Left ventricle myocardium inferior (tissue), 1 donor: ENCODE data around the gene WDR20. TPM values are rescaled to one million over a fixed set of nuclear protein-coding genes. Genes with fewer than 3 reads are reported as not detected.

Source experiments
- DNase-seq: peaks from one replicate; pipeline ENCODE4 v3.0.0-alpha.2; 2020
- H3K27ac ChIP-seq: fragments of 200-600 bp; replicated peaks from 2 replicates; pipeline ENCODE4 v1.8.0; 2021
- H3K27me3 ChIP-seq: fragments of 200-600 bp; 2 replicates; pipeline ENCODE4 v1.8.0; 2021; ENCODE audit warnings: low read depth
- H3K36me3 ChIP-seq: fragments of 200-600 bp; 2 replicates; pipeline ENCODE4 v1.8.0; 2021
- H3K4me1 ChIP-seq: fragments of 200-600 bp; 2 replicates; pipeline ENCODE4 v1.8.0; 2021
- H3K4me3 ChIP-seq: fragments of 200-600 bp; 2 replicates; pipeline ENCODE4 v1.8.0; 2021; ENCODE audit warnings: mild to moderate bottlenecking, moderate library complexity
- H3K9me3 ChIP-seq: fragments of 200-600 bp; replicated peaks from 2 replicates; pipeline ENCODE4 v1.8.0; 2021
- intact Hi-C: fragments of 100-400 bp; cut with micrococcal nuclease; formaldehyde crosslinking; loops from one replicate; pipeline ENCODE4 v1.11.0; 2022
- total RNA-seq: library from RNA; stranded (reverse); fragmentation: NEBNext Ultra II Directional; extraction: Animal tissue kit (Norgen Biotek cat#: 25700); gene quantifications from one replicate; pipeline ENCODE4 v1.2.1, GENCODE V29; 2021
- TF ChIP-seq, protein P1 (sequence below): fragments of 200-600 bp; IDR thresholded peaks from 2 replicates; pipeline ENCODE4 v1.8.0; 2021; ENCODE audit warnings: antibody characterized with exemption, mild to moderate bottlenecking, borderline replicate concordance
- donor health status: DM: no; HTN: yes; CAD: no; lungs with severe emphysema.

Gene WDR20
- total RNA-seq, 1 donor from 2014 or later, result 20.9 TPM

DNA sequence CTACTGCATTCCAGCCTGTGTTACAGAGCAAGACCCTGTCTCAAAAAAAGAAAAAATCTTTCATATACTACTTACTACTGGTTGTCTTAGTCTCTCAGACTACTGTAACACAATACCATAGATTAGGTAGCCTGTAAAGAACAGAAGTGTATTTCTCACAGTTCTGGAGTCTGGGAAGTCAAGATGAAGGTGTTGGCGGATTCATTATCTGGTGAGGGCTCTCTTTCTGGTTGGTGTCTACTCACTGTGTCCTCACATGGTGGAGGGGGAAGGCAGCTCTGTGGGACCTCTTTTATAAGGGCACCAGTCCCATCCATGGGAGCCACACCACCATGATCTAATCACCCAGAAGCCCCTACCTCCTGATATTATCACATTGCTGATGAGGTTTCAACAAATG, 14.4 kb downstream of the WDR20 start:
- H3K9me3 ChIP-seq, result no peaks in the 10 kb centered on the region
- no peaks in the 10 kb centered on the region for H3K27me3 ChIP-seq
- peaks cover 18% of the 10 kb centered on the region for H3K36me3 ChIP-seq
- intact Hi-C loops, result no loop called here
- H3K4me3 ChIP-seq, result no peak overlapping the region
- H3K4me1 ChIP-seq, result peaks cover 80% of the 10 kb centered on the region
- H3K27ac ChIP-seq, result no peak overlapping the region
- TF ChIP-seq, protein P1, sequence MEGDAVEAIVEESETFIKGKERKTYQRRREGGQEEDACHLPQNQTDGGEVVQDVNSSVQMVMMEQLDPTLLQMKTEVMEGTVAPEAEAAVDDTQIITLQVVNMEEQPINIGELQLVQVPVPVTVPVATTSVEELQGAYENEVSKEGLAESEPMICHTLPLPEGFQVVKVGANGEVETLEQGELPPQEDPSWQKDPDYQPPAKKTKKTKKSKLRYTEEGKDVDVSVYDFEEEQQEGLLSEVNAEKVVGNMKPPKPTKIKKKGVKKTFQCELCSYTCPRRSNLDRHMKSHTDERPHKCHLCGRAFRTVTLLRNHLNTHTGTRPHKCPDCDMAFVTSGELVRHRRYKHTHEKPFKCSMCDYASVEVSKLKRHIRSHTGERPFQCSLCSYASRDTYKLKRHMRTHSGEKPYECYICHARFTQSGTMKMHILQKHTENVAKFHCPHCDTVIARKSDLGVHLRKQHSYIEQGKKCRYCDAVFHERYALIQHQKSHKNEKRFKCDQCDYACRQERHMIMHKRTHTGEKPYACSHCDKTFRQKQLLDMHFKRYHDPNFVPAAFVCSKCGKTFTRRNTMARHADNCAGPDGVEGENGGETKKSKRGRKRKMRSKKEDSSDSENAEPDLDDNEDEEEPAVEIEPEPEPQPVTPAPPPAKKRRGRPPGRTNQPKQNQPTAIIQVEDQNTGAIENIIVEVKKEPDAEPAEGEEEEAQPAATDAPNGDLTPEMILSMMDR, result no peak
- no peak for DNase-seq

DNA sequence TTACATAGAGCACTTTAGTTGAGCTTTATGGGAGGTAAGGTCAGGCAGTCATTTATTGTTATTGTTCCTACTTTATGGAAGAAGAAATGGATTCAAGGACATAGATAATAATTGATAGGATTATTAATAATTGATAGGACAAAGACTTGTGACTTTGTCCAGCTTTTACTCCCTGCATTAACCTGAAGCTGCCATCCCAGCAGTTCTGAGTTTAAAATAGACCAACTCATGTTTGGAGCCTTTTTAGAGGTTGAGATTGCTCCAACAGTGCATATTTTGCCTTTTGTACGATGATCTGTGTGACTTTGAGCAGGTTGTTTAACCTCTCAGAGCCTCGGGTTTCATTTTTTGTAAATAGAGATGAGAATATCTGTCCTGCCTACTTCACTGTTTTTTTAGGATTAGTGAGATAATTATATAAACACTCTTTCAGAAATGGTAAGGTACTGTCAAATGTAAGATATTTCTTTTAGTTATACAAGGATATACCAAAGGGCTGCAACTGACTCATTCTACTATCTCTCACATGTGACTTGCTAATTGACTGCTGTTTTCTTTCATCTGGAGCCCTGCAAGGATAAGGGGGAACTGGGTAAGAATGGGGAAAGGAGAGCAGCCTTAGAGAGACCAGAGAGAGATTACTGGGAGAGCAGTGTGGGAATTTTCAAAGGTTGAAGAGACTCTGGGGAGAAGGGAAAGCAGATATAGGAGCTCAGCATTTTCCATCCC, 15.3 kb downstream of the WDR20 start:
- no peak for DNase-seq
- Histone ChIP-seq H3K4me1 (peaks cover 76% of the 10 kb centered on the region), H3K4me3 (no peak overlapping the region), H3K27ac (peak overlapping the region; percentile 28), H3K27me3 (no peaks in the 10 kb centered on the region), H3K36me3 (peaks cover 18% of the 10 kb centered on the region), H3K9me3 (no peaks in the 10 kb centered on the region)
- TF ChIP-seq, protein P1, result no peak
- intact Hi-C loops, result no loop called here

- TF ChIP-seq, protein P1, result no peak
- intact Hi-C loops, result no loop called here
- DNase-seq, result no peak
- no peaks in the 10 kb centered on the region for H3K27me3 ChIP-seq
- H3K4me3 ChIP-seq, result no peak overlapping the region
- peaks cover 14% of the 10 kb centered on the region for H3K36me3 ChIP-seq
- peaks cover 54% of the 10 kb centered on the region for H3K4me1 ChIP-seq
- H3K9me3 ChIP-seq, result no peaks in the 10 kb centered on the region
- H3K27ac ChIP-seq, result no peak overlapping the region
Measured at GRCh38 chr14:102157346-102157745, 17.6 kb downstream of the WDR20 start.

- H3K36me3 ChIP-seq, result peaks cover 6% of the 10 kb centered on the region
- no peak for DNase-seq
- H3K27me3 ChIP-seq, result no peaks in the 10 kb centered on the region
- intact Hi-C loops, result no loop called here
- no peak overlapping the region for H3K4me3 ChIP-seq
- no peak overlapping the region for H3K27ac ChIP-seq
- no peaks in the 10 kb centered on the region for H3K9me3 ChIP-seq
- TF ChIP-seq, protein P1, result no peak
- peaks cover 52% of the 10 kb centered on the region for H3K4me1 ChIP-seq
Measured at GRCh38 chr14:102158797-102159196, 19.1 kb downstream of the WDR20 start.

DNA sequence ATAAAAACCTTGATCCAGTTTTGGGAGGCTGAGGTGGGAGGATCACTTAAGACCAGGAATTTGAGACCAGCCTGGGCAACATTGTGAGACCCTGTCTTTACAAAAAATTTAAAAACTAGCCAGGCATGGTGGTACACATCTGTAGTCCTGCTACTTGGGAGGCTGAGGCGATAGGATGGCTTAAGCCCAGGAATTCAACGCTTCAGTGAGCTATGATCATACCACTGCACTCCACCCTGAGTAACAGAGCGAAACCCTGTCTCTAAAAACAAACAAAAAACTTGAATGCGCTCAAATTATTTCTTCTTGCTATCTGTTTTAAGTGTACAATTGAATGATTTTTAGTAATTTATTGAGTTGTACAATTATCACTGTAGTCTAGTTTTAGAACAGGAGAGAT, 20.1 kb downstream of the WDR20 start:
- TF ChIP-seq, protein P1, result no peak
- H3K4me3 ChIP-seq, result no peak overlapping the region
- intact Hi-C loops, result no loop called here

More for the DNA sequence above, 20.1 kb downstream of the WDR20 start:
- DNase-seq, result no peak
- Histone ChIP-seq H3K36me3 (no peaks in the 10 kb centered on the region), H3K9me3 (no peaks in the 10 kb centered on the region), H3K27ac (no peak overlapping the region), H3K27me3 (no peaks in the 10 kb centered on the region), H3K4me1 (peaks cover 52% of the 10 kb centered on the region)
